Measurements from ENCODE around the gene CA10.

The CA10 gene

DNA sequence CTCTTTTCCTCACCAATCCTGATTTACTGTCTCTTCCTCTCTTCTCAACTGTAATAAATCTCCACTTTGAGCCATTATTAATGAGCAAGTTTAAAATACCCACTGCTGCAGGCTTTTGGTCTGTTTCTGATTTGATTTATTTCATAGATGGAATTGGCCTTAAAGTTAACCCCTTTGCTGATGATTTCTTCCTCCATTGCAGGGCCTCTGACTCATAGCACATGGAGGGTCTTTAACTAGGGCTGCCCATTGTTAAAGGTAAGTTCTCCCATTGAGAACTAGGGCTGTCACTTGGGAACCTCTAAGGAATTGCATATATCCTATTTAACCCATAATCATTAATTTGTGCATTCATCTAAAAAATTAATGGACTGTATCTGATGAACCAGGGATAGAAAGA, 221.2 kb downstream of the CA10 start:
- TF ChIP-seq POLR2AphosphoS5 (IDR thresholded peaks at IDR 0.05; ENCODE audit: low read depth, low read length) (no peak), POLR2A (IDR thresholded peaks at IDR 0.05; ENCODE audit: low read depth, low read length) (no peak), TAF1 (IDR thresholded peaks at IDR 0.05; ENCODE audit: borderline replicate concordance, low read depth, low read length) (no peak)
- DNase-seq (ENCODE audit: insufficient read length) (no peak), FAIRE-seq (no peak)

DNA sequence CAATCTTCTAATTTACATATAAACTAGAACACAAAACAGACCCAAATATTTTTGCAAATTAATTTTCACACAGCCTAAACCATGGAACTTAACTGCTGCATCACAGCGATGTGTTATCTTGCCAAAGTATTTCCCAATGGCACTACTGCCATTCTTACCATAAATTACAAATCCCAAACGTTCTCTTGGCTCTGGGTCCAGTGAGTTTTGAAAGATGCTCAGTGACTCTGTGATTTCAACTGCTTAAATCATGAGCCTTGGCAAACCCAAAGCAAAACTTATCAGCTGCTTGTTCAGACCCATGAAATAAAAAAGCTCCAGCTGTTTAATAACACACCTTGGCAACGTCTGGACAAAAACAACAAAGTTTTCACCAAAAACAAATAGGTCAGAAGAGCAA, 223.0 kb downstream of the CA10 start:
- DNase-seq (ENCODE audit: insufficient read length) (no peak), FAIRE-seq (no peak)
- TF ChIP-seq POLR2A (IDR thresholded peaks at IDR 0.05; ENCODE audit: low read depth, low read length): no peak
- TF ChIP-seq POLR2AphosphoS5 (IDR thresholded peaks at IDR 0.05; ENCODE audit: low read depth, low read length): no peak
- TF ChIP-seq TAF1 (IDR thresholded peaks at IDR 0.05; ENCODE audit: borderline replicate concordance, low read depth, low read length): no peak

DNA sequence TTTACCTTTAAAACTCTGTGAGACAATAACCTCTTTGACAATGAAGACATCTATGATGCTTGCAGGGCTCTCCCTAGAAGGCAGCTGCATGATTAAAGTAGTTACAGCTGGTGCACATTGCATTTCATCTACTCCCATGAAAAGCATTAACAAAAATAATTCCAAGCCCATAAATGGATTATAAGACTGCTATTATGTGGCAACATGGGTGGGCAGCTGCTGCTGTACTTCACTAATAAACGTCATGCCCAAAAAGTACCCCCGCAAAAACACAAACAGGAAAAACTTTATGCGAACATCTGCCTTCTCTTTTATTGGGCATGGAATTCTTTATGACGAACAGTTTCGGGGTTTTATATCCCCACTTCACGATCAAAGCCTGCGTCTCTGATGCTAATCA, 224.9 kb downstream of the CA10 start:
- DNase-seq (ENCODE audit: insufficient read length) (no peak), FAIRE-seq (no peak)
- TF ChIP-seq POLR2A (IDR thresholded peaks at IDR 0.05; ENCODE audit: low read depth, low read length) (no peak), POLR2AphosphoS5 (IDR thresholded peaks at IDR 0.05; ENCODE audit: low read depth, low read length) (no peak), TAF1 (IDR thresholded peaks at IDR 0.05; ENCODE audit: borderline replicate concordance, low read depth, low read length) (no peak)

DNA sequence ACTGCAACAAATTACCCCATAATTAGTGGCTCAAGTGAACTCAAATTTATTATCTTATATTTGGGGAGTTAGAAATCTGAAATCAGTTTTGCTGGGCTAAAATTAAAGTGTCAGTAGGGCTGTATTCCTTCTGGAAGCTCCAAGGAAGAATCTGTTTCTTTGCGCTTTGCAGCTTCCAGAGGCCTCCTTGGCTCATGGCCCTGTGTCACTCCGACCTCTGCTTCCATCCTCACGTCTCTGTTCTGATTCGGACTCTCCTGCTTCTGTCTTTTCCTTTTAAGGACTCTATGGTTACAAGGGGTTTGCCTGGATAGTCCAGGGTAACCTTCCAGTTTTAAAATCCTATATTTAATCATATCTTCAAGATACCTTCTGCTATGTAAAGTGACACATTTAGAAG, 232.1 kb downstream of the CA10 start:
- FAIRE-seq (no peak), DNase-seq (ENCODE audit: insufficient read length) (no peak)
- TF ChIP-seq POLR2A (IDR thresholded peaks at IDR 0.05; ENCODE audit: low read depth, low read length): no peak
- TF ChIP-seq POLR2AphosphoS5 (IDR thresholded peaks at IDR 0.05; ENCODE audit: low read depth, low read length): no peak
- TF ChIP-seq TAF1 (IDR thresholded peaks at IDR 0.05; ENCODE audit: borderline replicate concordance, low read depth, low read length): no peak

DNA sequence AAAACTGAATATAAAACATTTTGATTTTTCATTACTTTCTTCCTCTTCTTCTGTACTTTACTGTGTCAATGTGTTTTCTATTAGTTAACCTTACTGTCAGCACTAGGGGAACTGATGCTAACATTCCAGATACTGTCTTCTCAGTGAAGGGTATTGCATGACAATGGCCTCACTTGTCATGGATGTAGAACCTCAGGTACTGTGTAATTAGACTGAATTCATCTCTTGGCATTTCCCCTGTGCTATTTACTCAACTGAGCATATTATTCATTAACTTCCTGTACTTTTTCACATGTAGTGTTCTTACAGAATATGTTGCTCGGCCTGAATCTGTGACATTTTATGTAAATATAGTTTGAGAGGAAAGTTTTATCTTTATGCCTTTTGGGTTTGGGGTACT, 237.0 kb downstream of the CA10 start:
- FAIRE-seq (no peak), DNase-seq (ENCODE audit: insufficient read length) (no peak)
- TF ChIP-seq TAF1 (IDR thresholded peaks at IDR 0.05; ENCODE audit: borderline replicate concordance, low read depth, low read length): no peak

DNA sequence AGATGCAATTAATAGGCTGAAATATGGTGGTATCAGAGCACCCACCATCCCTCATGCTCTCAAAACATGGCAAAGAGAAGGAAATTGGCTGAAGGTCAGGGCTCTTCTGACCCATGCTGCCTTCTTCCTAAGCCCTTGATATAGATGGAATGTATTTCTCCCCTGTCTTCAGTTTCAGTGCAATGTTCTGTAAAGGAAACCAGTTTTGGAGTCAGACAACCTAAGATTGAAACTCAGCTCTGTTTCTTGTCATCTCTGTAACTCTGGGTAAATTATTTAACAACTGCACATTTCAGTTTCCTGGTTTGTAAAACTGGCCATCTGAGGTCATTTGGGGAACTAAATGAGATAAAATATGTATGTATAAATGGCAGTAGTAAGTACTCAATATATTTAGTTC, 243.9 kb downstream of the CA10 start:
- DNase-seq (ENCODE audit: insufficient read length): no peak
- FAIRE-seq: no peak
- TF ChIP-seq POLR2A (IDR thresholded peaks at IDR 0.05; ENCODE audit: low read depth, low read length) (no peak), POLR2AphosphoS5 (IDR thresholded peaks at IDR 0.05; ENCODE audit: low read depth, low read length) (no peak), TAF1 (IDR thresholded peaks at IDR 0.05; ENCODE audit: borderline replicate concordance, low read depth, low read length) (no peak)

DNA sequence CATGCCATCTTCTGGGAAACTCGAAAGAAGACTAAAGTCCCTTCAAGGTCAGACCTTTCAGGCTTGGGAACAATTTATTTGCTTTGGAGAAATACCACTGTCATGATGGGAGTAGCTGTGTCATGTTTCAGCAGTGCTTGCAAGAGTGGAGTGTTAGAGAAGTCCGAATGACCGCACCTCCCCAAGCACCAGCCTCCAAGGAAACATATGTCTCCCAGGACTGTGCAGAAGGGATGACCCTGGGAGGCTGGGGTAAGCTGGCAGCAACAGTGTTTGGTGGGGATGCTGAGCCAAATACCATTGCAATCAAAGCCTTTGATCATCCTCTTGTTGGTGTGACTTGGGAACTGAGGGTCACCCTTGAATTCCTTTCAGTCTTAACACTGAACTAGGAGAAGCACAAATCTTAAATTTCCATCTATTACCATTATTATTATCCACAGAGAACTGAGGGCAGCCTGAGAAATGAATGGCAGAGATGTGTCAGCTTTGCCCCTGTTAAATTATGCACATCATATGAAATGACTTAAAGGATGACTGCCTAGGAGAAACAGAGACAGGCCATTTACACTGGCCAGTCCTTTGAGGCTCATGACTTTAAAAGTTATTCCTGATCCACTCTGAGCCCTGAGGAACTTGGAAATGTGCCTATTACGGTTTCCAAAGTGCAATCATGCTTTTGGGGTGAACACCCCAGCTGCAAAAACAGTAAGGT, 244.9 kb downstream of the CA10 start:
- no peak for DNase-seq (ENCODE audit: insufficient read length)
- no peak for FAIRE-seq
- TF ChIP-seq TAF1 (IDR thresholded peaks at IDR 0.05; ENCODE audit: borderline replicate concordance, low read depth, low read length) (no peak), POLR2AphosphoS5 (IDR thresholded peaks at IDR 0.05; ENCODE audit: low read depth, low read length) (no peak), POLR2A (IDR thresholded peaks at IDR 0.05; ENCODE audit: low read depth, low read length) (no peak)

DNA sequence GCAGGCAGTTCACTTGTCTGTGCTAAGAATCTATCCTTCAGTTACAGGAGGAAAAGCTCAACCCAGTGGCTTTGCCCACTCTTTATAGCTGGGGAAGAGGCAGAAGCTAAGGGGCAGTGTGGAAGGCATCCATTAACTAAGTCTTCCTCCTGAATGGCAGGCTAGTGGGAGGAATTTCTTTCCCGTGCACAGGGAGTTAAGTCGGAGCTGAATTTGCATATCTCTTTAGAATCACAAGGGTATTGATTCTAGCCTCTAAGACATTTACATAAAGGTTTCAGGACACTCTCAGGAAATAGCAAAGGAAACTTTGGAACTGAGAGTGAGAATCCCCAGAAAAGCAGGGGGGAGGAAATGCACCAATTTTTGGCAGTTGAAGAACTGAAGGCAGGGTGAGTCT, 245.6 kb downstream of the CA10 start:
- FAIRE-seq (no peak), DNase-seq (ENCODE audit: insufficient read length) (no peak)

DNA sequence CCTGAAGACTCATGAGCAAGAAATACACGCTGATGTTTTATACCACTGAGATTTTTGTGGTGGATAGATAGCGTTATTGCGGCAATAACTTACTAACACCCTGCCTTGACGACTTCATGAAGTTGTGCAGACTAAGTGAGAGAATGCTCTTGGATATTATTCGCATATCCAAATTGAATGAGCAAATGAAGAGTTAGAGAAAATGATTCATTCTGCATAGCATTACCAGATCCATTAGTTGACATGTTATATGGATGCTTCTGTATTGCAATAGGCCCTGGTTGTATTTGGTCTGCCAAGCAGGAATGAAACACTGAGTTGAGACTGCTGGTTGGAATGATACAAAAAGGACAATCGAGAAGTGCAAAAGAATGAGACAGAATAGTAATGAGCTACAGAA, 247.3 kb downstream of the CA10 start:
- TF ChIP-seq POLR2AphosphoS5 (IDR thresholded peaks at IDR 0.05; ENCODE audit: low read depth, low read length): no peak
- no peak for TF ChIP-seq POLR2A (IDR thresholded peaks at IDR 0.05; ENCODE audit: low read depth, low read length)
- TF ChIP-seq TAF1 (IDR thresholded peaks at IDR 0.05; ENCODE audit: borderline replicate concordance, low read depth, low read length): no peak
- no peak for FAIRE-seq
- no peak for DNase-seq (ENCODE audit: insufficient read length)

More for the DNA sequence above, 245.6 kb downstream of the CA10 start:
- TF ChIP-seq POLR2AphosphoS5 (IDR thresholded peaks at IDR 0.05; ENCODE audit: low read depth, low read length) (no peak), TAF1 (IDR thresholded peaks at IDR 0.05; ENCODE audit: borderline replicate concordance, low read depth, low read length) (no peak), POLR2A (IDR thresholded peaks at IDR 0.05; ENCODE audit: low read depth, low read length) (no peak)

DNA sequence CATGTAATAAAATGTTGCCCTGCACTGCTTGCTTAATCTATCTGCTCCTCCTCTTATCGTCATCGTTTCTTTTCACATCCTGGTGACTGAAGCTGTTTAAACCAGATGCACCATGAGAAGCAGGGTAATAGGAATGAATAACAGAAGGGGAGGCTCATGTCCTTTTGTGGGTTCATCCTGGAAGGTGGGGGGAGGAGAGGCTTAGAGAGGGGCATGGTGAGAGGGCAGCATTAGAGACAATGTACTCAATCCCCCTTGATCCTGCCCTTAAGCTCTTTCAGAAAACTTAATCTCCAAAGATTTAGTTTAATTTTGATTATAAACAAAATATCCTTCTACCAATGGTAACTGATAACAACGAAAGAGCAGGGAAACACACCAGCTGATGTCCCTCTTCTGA, 248.5 kb downstream of the CA10 start:
- FAIRE-seq (no peak), DNase-seq (ENCODE audit: insufficient read length) (no peak)
- TF ChIP-seq POLR2A (IDR thresholded peaks at IDR 0.05; ENCODE audit: low read depth, low read length) (no peak), POLR2AphosphoS5 (IDR thresholded peaks at IDR 0.05; ENCODE audit: low read depth, low read length) (no peak), TAF1 (IDR thresholded peaks at IDR 0.05; ENCODE audit: borderline replicate concordance, low read depth, low read length) (no peak)

DNA sequence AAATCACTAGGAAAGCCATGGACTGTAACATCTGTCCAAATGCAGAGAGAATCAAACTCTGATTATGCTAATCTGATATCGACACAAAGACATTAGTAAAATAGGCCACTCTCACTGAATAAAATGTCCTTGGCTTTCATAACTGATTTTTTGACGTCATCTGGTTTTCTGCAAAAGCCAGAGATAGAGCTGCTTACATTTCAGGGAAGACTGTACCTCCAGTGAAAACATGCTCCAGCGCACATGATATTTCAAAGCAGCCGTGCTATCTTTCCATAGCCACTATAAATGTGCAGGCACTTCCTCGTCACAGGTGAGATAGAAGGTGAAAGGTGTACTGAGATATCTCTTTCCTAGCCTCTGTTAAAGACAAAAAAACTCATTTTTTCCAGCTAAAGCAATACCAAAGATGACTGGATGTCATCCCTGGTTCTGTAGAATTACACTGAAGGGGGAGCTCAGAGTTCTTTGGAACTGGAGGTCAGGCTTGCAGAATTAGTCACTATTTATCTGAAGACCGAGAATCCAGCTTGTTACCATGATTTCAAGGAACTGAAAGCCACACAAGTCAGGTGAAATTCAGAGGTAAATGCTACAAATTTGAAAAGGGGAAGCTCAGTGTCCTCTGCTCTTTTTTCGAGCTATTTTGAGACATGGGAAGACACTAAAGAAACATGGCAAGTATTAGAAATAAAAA, 249.5 kb downstream of the CA10 start:
- TF ChIP-seq POLR2AphosphoS5 (IDR thresholded peaks at IDR 0.05; ENCODE audit: low read depth, low read length): no peak
- no peak for TF ChIP-seq POLR2A (IDR thresholded peaks at IDR 0.05; ENCODE audit: low read depth, low read length)
- no peak for TF ChIP-seq TAF1 (IDR thresholded peaks at IDR 0.05; ENCODE audit: borderline replicate concordance, low read depth, low read length)
- no peak for DNase-seq (ENCODE audit: insufficient read length)

DNA sequence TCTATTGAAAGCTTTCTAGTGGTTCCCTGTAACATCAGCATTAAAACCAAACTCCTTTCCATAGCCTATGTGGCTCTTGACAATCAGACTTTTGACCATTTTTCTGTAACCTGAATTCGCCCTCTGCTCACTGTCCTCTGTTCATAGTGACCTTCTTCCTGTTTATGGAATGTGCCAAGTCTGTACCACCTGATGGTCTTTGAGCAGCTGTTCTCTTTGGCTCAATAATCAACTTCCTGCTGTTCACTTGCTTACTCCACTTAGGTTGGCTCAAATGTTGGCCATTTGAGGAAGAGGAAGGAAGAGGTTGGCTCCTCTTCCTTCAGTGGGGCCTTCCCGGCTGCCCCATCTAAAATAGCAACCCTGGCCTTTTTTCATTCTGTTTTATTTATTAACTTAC, 251.5 kb downstream of the CA10 start:
- FAIRE-seq (no peak), DNase-seq (ENCODE audit: insufficient read length) (no peak)
- TF ChIP-seq POLR2A (IDR thresholded peaks at IDR 0.05; ENCODE audit: low read depth, low read length) (no peak), TAF1 (IDR thresholded peaks at IDR 0.05; ENCODE audit: borderline replicate concordance, low read depth, low read length) (no peak), POLR2AphosphoS5 (IDR thresholded peaks at IDR 0.05; ENCODE audit: low read depth, low read length) (no peak)

More for the DNA sequence above, 249.5 kb downstream of the CA10 start:
- no peak for FAIRE-seq
